ENCODE results near the gene UQCC5.

Gene UQCC5

GRCh38 chr3:52536369-52537164 is at the start of gene UQCC5:
Gene UQCC5, plus strand, starts transcription at chr3:52536605. Its CDS starts 151 bp downstream, at chr3:52536756.
- peak; percentile 93 for DNase-seq (ENCODE audit: low spot score)

- no peak for DNase-seq (ENCODE audit: low spot score)
Measured at GRCh38 chr3:52487050-52487787, 49.2 kb upstream of the UQCC5 start.

GRCh38 chr3:52487788-52488691 is 48.4 kb upstream of the UQCC5 start:
- DNase-seq (ENCODE audit: low spot score) = no peak

GRCh38 chr3:52488746-52489145 is 47.7 kb upstream of the UQCC5 start:
- DNase-seq (ENCODE audit: low spot score) = no peak

GRCh38 chr3:52489453-52489852 is 47.0 kb upstream of the UQCC5 start:
- no peak for DNase-seq (ENCODE audit: low spot score)

GRCh38 chr3:52490035-52490938 is 46.1 kb upstream of the UQCC5 start:
- DNase-seq (ENCODE audit: low spot score) = no peak

- no peak for DNase-seq (ENCODE audit: low spot score)
Measured at GRCh38 chr3:52490939-52491526, 45.4 kb upstream of the UQCC5 start.

GRCh38 chr3:52492059-52492458 is 44.3 kb upstream of the UQCC5 start:
- no peak for DNase-seq (ENCODE audit: low spot score)

- DNase-seq (ENCODE audit: low spot score) = no peak
Measured at GRCh38 chr3:52493232-52494017, 43.0 kb upstream of the UQCC5 start.

- DNase-seq (ENCODE audit: low spot score) = no peak
Measured at GRCh38 chr3:52494445-52494844, 42.0 kb upstream of the UQCC5 start.

- DNase-seq (ENCODE audit: low spot score) = no peak
Measured at GRCh38 chr3:52494886-52495495, 41.4 kb upstream of the UQCC5 start, which contains the start of gene STAB1. Gene STAB1, plus strand, starts transcription at chr3:52495338. Its CDS starts 76 bp downstream, at chr3:52495414.

- DNase-seq (ENCODE audit: low spot score) = no peak
Measured at GRCh38 chr3:52495777-52496602, 40.4 kb upstream of the UQCC5 start.

- no peak for DNase-seq (ENCODE audit: low spot score)
Measured at GRCh38 chr3:52498137-52499054, 38.0 kb upstream of the UQCC5 start.

- no peak for DNase-seq (ENCODE audit: low spot score)
Measured at GRCh38 chr3:52501046-52501445, 35.4 kb upstream of the UQCC5 start.

GRCh38 chr3:52502001-52502400 is 34.4 kb upstream of the UQCC5 start:
- no peak for DNase-seq (ENCODE audit: low spot score)

GRCh38 chr3:52502808-52503350 is 33.5 kb upstream of the UQCC5 start:
- no peak for DNase-seq (ENCODE audit: low spot score)

- DNase-seq (ENCODE audit: low spot score) = no peak
Measured at GRCh38 chr3:52503788-52504424, 32.5 kb upstream of the UQCC5 start.

Data from NAMALWA (cell line).